GM21528 (cell line): ENCODE data around the gene CSTF2T.

Experiments used
- ATAC-seq: cut with Tn5 transposase; IDR thresholded peaks from one replicate; pipeline ENCODE4 v1.9.1; 2021; ENCODE audit warnings: mild to moderate bottlenecking, moderate library complexity; ENCODE audit not compliant: unreplicated experiment, low FRiP score

The CSTF2T gene

DNA sequence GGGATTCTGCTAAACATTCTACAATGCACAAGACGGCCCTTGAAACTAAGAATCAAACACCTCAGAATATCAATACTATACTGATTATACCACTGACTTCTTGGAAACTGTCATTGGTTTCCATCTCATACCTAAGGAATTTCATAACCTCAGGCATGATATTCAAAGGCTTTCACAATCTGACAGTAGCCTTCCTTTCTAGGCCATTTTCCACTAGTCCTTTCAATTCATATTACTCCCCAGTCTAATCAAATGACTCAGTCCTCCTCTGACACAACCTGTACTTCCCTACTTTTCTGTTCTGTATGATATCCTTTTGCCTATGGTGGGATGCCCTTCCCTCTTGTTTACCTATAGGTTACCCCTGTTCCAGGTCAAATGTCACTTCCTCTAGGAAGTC, 48.3 kb downstream of the CSTF2T start:
- no peak for ATAC-seq

DNA sequence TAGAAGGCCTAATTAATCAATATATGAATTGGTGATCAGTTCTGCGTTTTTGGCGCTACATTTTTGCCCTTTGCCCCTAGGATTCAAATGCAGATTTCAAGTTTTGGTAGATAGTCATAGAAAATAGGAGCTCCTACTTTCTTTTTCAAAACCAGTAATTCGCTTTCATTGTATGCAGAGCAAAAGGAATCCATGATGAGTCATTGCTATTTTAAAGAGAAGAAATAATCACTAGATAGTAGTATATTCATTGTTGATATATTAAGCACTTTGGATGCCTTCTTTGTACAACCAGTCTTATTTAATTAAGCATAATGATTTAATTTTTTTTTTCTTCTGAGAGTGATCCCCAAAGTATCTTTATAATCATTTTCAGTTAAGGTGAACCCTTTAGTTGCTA, 50.3 kb downstream of the CSTF2T start:
- no peak for ATAC-seq
